Astrocyte of the spinal cord (primary cell): ENCODE results near the gene KIF1A.

Source experiments
- DNase-seq: peaks from one replicate; pipeline ENCODE4 v3.0.0; 2011; ENCODE audit warnings: low read depth, low spot score
- H3K4me3 ChIP-seq: 2 replicates; pipeline ENCODE4 v1.5.1; 2011; ENCODE audit warnings: low read depth, mild to moderate bottlenecking, low read length, moderate library complexity
- in situ Hi-C: cut with HindIII; loops from 2 replicates; pipeline ENCODE4 v1.10.0; 2017; ENCODE audit warnings: low sequenced_read_pairs
- TF ChIP-seq, protein P1 (sequence below): IDR thresholded peaks from 2 replicates; pipeline ENCODE4 v1.5.1; 2012; ENCODE audit warnings: low read depth, mild to moderate bottlenecking, low read length, inconsistent platforms

Gene KIF1A

DNA sequence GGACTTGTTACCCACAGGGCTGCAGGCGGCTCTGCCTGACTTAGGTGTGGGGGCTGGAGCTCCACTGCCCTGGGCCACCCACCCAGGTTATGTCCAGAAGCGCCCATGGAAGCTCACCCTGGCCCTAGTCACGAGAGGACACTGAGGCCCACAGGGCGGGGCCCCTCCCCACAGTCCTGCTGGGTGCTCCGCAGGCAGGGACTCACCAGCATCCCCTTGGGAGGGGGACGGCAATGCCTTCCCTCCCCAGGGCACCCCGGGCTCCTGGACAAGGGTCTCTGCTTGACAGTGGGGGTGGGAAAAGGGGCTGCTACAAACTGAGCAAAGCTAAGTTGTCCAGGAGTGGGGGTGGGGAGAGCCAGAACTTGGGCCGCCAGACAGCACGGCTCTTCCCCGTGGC is 67.8 kb downstream of the KIF1A start:
- TF ChIP-seq, protein P1, sequence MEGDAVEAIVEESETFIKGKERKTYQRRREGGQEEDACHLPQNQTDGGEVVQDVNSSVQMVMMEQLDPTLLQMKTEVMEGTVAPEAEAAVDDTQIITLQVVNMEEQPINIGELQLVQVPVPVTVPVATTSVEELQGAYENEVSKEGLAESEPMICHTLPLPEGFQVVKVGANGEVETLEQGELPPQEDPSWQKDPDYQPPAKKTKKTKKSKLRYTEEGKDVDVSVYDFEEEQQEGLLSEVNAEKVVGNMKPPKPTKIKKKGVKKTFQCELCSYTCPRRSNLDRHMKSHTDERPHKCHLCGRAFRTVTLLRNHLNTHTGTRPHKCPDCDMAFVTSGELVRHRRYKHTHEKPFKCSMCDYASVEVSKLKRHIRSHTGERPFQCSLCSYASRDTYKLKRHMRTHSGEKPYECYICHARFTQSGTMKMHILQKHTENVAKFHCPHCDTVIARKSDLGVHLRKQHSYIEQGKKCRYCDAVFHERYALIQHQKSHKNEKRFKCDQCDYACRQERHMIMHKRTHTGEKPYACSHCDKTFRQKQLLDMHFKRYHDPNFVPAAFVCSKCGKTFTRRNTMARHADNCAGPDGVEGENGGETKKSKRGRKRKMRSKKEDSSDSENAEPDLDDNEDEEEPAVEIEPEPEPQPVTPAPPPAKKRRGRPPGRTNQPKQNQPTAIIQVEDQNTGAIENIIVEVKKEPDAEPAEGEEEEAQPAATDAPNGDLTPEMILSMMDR: no peak

DNA sequence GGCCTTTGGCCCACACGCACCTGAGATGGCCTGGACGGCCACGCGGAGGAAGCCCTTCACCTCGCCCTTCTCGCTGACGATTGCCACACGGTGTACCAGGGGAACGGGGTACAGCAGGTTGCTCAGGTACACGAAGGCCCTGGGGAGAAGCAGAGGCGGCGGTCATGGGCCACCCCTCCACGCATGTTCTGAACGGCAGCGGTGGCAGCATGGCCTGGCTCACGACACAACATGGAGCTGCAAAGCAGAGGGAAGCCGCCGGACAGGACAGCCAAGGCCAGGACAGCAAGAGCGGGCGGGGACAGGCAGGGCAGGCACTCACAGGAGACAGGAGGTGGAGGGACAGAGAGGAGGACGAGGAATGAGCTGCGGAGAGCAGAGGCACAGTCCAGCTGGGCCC is 69.6 kb downstream of the KIF1A start:
- DNase-seq: no peak
- H3K4me3 ChIP-seq: no peak overlapping the region
- TF ChIP-seq, protein P1: no peak
- in situ Hi-C loops: no loop called here

More for the DNA sequence above, 67.8 kb downstream of the KIF1A start:
- no peak overlapping the region for H3K4me3 ChIP-seq
- no peak for DNase-seq
- in situ Hi-C loops: no loop called here

DNA sequence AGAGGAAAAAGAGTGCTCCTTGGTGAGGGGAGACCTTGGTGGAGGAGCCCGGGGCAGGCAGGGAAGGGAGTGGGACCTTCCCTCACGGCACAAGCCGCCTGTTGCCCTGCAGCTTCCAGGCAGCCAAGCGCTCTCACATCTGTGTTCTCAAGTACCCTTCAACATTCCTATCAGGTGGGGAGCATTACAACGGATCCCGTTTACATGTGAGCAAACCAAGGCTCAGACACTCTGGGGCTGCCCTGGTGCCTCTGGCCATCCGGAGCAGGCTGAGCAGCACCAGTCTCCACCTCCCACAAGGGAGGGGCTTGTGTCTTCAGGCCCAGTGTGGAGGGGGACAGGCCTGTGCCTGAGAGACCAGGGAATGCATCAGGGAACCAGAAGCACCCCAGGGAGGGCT is 70.5 kb downstream of the KIF1A start:
- in situ Hi-C loops: no loop called here
- no peak overlapping the region for H3K4me3 ChIP-seq
- TF ChIP-seq, protein P1: no peak
- DNase-seq: no peak

DNA sequence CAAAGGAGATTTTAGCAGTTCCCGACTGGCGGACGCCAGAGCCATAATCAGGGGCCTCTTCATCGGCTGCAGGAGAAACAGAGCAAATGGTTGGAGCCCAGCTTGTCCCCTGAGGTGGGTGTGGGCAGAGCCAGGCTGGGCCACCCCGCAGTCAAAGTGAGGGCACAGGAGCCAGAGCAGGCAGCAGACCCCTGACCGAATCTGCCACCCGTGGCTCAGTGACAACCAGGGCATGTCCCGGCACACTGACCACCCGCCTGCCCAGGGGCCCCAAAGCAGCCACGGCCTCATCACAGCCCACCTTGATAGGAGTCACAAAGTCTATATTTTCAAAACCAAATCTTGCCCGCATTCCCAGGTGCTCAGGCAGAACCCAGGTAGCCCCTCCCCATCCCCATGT is 72.8 kb downstream of the KIF1A start:
- H3K4me3 ChIP-seq: no peak overlapping the region
- no peak for DNase-seq
- TF ChIP-seq, protein P1: no peak
- in situ Hi-C loops: no loop called here

DNA sequence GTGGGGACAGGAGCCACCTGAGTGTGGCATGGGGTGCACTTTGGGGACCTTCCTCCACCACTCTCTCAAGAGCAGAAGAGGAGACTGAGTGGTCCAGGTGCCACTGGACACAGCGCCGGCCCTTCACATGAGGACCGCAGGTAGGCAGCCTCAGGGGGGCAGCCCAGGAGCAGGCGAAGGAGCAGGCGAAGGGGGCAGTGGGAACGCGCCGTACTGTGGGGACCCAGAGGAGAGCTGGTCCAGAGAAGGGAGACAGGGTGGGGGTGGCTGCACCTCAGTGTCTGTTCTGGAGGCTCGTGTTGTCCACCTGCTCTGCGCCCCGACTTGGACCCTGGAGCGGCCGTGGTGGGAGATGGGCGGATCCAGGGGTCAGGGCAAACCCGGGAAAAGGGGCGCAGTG is 73.3 kb downstream of the KIF1A start:
- TF ChIP-seq, protein P1: no peak
- in situ Hi-C loops: no loop called here
- H3K4me3 ChIP-seq: no peak overlapping the region
- DNase-seq: no peak

DNA sequence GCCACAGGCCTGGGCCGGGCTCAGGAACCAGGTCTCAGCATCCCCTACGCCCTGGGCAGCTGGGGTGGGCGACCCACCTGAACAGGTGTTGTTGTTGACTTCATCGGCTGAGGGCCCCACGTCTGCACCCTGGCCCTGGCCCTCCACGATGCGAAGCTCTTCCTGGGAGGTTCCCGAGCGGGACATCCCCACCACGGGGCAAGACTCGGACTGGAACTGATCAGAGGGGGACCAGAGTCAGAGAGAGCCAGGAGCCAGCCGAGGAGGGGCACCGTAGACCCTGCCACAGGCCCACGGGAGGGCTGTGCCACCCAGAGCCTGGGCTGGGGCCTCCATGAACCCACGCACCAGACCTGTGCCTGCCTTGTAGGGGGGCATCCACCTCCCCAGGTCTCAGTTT is 74.1 kb downstream of the KIF1A start:
- in situ Hi-C loops: no loop called here
- no peak for DNase-seq
- TF ChIP-seq, protein P1: no peak
- H3K4me3 ChIP-seq: no peak overlapping the region

DNA sequence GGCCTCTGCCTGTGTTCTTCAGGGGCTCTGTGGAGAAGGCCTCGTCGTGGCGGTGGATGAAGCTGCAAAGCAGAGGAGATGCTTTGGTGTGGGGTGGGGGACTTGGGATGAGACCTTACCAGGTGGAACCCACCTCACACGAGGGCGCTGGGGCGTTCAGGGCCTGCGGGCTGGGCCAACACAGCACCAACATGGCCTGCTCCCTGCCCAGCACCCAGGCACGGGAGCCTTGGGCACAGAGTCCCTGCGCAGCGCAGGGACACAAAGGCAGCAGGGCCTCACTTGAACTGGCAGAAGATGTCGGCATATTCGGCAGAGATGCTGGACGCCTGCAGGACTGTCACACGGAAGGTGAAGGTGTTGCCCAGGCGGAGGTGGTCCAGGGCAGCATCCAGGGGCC is 74.6 kb downstream of the KIF1A start:
- TF ChIP-seq, protein P1: no peak
- no peak overlapping the region for H3K4me3 ChIP-seq
- in situ Hi-C loops: no loop called here
- no peak for DNase-seq
